ENCODE results near the gene SMIM14.
"Not testable (repeated sequence)": the region's sequence is repeated elsewhere in the genome, so short reads cannot be mapped to it uniquely, and the experiment has no call there.

SMIM14 gene

DNA sequence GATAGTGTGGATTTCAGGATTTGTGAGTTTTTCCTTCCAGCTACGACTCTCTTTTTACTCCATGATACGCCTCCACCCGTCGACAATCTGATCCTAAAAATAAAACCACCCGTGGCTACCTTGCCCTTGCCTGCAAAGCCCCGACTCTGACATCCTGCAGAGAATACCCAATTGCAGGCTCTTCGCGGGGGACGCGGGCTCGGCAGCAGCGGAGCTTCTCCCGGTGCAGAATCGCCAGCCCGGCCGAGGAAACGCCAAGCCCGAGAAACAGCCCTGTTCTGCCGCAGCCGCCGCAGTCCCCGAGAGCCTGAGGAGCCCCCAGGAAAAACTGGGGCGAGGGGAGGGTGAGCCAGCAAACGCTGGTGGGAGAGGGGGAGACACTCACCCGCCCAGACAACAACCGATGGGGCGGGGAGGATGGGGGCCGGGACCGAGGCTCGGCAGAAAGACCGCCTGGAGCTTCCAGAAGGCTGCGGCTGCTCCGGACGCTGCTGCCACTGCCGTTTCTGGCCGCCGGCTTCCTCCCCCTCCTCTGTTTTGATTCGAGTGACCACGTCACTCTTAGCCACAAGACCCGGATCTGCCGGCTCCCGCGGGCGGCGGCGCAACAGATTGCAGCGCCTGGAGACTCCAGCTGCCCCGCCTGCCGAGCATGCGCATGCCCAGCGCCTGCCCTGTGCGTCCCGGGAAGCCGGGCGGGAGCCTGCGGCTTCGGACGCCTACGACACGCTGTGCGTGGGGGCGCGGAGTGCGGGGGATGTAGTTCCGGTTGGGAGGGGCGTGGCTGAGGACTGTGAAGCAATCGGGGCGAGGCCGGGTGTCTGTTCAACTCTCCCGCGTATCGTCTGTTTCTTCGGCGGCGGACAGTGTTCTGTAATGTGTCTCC, at the start of gene SMIM14:
TSS of gene SMIM14 (minus strand) at position 512 of the 886 bp plus-strand sequence. CDS start 33,720 bp downstream, outside the sequence.
- DNase-seq (ENCODE audit: low read depth), result peak; percentile 99

DNA sequence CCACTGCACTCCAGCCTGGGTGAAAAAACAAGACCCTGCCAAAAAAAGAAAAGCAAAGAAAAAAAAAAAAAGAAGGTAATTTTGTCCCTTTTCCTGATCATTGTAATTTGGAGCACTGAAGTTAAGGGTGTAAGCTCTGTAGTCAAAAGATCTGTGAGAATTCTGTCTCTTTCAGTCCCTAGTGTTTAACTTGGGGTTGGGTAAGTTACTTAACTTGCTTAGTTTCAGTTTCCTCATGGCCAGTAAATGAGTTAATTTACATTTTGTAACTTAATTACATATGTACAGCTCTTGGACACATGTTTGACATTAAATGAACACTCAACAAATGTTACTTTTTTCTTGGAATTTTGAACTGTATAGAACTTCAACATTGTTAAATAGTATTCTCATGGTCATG, 48.3 kb upstream of the SMIM14 start:
- DNase-seq (ENCODE audit: low read depth), result no peak

DNA sequence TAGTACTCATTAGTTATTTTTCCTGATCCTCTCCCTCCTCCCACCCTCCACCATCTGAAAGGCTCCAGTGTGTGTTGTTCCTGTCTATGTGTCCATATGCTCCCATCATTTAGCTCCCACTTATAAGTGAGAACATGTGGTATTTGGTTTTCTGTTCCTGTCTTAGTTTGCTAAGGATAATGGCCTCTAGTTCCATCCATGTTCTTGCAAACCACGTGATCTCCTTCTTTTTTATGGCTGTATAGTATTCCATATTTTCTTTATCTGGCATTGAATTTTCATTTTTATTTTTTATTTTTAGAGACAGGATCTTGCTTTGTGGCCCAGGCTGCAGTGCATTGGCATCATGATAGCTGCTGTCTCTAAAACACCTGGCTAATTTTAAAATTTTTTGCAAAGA, 47.3 kb upstream of the SMIM14 start:
- no peak for DNase-seq (ENCODE audit: low read depth)

DNA sequence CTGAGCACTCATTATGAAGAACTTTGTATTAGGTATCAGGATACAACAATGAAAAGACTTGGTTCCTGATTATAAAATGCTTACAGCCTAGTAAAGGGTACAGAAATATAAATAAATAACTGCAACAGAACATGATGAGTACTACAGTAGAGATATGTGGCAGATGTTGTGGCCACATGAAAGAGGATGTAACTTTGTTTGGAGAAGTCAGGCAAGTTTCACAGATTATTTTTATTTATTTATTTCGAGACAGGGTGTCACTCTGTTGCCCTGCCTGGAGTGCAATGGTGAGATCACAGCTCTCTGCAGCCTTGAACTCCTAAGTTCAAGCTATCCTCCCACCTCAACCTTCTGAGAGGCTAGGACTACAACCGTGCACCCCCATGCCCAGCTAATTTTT, 43.5 kb upstream of the SMIM14 start:
- DNase-seq (ENCODE audit: low read depth), result no peak

DNA sequence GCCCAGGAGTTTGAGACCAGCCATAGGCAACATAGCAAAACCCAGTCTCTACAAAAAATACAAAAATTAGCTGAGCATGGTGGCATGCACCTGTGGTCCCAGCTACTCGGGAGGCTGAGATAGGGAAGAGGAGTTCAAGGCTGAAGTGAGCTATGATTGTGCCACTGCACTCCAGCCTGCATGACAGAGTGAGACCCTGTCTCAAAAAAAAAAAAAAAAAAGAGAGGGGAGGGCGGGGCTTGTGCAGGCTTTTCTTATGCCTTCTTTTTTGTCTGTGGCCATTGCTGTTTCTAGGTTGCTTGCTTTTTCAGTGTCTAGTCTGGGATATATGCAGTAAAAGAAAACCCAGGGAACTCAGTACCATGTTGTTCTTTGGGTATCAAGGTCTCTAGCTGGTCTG, 42.3 kb upstream of the SMIM14 start:
- not testable (repeated sequence) for DNase-seq (ENCODE audit: low read depth)

DNA sequence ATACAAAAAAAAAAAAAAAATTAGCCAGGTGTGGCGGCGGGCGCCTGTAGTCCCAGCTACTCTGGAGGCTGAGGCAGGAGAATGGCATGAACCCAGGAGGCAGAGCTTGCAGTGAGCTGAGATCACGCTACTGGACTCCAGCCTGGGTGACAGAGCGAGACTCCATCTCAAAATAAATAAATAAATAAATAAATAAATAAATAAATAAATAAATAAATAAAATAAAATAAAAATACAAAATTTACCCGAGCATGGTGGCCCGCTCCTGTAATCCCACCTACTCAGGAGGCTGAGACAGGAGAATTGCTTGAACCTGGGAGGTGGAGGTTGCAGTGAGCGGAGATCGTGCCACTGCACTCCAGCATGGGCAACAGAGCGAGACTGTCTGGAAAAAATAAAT, 37.0 kb upstream of the SMIM14 start:
- not testable (repeated sequence) for DNase-seq (ENCODE audit: low read depth)

DNA sequence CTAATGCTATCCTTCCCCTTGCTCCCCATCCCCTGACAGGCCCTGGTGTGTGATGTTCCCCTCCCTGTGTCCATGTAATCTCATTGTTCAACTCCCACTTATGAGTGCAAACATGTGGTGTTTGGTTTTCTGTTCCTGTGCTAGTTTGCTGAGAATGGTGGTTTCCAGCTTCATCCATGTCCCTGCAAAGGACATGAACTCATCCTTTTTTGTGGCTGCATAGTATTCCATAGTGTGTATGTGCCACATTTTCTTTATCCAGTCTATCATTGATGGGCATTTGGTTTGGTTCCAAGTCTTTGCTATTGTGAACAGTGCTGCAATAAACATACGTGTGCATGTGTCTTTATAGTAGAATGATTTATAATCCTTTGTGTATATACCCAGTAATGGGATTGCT, 31.6 kb upstream of the SMIM14 start:
- not testable (repeated sequence) for DNase-seq (ENCODE audit: low read depth)

DNA sequence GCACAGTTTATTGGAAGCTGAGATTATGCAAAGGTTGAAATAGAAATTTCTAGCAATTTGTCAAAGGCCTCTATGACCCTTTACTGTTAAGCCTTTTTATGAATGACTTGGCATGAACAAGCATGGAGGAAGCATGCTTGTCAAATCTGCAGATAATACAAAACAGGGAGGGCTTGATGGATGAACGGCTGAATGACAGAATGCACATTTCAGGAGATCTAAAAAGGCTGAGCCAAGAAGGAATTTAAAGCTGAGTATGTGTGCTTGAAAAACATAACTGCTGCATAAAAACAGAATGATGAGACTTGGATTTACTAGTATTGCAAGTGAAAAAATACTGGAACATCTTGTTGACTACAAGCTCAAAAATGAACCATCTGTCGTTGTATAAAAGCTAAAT, 30.2 kb upstream of the SMIM14 start:
- DNase-seq (ENCODE audit: low read depth), result no peak

DNA sequence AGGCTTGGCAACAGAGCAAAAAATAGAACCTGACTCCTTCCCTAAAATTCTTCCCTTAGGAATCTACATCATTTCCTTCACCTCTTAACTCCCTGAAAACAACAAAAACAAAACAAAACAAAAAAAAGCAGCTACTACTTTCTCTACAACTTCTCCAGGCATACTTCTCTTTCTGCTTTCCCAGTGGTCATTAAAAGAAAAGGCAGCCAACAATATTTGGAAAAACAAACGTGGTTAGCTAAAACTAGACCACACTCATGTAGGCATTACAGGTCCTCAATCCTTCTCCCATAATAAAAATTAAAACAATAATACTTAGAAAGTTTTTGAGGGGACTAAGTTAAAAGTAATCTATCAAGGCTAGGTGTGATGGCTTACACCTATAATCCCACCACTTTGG, 29.0 kb upstream of the SMIM14 start:
- no peak for DNase-seq (ENCODE audit: low read depth)

DNA sequence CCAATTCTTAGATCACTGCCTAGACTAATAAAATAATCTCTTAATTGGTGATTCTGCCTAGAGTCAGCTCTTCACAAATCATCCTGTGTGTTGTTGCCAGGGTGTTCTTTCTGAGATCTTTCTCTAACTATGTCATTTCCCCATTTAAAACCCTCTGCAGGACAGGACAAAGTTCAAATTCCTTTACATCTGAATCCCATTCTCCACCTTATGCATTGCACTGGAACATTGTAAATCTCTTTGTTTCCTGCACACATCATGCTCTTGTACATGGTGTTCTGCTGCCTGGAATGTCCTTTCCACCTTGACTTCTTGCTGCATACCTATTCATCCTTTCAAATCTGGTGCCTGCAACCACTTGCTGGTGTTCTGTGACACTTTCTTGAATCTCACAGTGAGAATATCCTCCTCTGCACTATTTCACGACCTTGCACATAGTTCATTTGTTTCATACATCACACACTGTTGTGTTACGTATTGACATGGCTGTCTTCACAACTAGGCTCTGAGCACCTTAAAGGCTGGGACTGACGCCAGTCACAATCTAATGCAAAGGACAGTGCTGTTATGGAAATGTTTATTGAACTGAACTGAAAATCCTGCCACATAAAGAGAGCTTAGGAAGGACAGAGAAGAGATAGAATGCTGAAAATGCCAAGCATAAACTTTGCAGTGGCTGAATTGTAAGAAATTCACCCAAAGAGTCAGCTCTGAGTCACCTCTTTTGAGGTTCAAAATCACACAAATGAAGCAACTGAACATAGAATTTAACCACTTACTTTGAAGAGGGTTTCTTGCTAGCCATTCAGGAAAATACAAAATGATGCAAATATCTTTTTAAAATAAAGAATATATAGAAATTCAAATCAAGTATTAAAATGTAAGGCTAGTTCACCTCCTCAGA, 26.4 kb upstream of the SMIM14 start:
- DNase-seq (ENCODE audit: low read depth), result peak; percentile 24

DNA sequence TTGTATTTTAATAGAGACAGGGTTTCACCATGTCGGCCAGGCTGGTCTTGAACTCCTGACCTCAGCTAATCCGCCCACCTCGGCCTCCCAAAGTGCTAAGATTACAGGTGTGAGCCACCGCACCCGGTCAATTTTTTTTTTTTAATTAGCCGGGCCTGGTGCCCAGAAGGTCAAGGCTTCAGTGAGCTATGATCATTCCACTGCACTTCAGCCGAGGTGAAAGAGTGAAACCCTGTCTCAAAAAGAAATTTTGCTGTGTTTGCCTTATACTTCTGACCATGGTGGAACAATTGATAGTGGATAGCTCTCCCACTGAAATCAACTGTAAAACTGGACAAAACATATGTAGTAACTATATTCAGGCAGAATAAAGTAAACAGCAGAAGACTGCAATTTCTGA, 24.0 kb upstream of the SMIM14 start:
- DNase-seq (ENCODE audit: low read depth), result no peak

DNA sequence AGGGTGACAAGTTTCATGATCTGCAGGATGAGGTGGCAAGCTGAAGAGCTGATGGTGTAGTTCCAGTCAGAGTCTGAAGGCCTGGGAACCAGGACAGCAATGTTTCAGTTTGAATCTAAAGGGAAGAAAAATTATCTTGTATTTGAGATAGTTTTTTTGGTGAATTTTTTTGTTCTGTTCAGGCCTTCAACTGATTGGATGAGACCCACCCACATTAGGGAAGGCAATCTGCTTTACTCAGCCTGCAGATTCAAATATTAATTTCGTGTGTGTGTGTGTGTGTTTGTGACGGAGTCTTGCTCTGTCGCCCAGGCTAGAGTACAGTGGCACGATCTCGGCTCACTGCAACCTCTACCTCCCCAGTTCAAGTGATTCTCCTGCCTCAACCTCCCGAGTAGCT, 22.1 kb upstream of the SMIM14 start:
- no peak for DNase-seq (ENCODE audit: low read depth)

DNA sequence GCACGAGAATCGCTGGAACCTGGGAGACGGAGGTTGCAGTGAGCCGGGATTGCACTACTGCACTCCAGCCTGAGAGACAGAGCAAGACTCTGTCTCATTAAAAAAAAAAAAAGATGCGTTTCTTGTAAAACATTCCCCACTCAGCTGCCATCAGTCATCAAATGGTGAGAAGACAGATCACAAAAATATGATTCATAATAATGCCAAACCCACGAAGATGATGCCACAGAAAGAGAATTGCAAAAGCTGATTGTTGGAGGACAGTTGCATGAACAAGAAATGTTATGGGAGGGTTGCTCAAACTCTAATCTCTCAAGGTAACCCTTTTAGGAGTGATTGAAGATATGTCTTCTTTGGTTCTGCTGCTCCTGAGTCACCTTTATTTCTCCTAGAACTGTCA, 21.4 kb upstream of the SMIM14 start:
- DNase-seq (ENCODE audit: low read depth), result peak; percentile 22

DNA sequence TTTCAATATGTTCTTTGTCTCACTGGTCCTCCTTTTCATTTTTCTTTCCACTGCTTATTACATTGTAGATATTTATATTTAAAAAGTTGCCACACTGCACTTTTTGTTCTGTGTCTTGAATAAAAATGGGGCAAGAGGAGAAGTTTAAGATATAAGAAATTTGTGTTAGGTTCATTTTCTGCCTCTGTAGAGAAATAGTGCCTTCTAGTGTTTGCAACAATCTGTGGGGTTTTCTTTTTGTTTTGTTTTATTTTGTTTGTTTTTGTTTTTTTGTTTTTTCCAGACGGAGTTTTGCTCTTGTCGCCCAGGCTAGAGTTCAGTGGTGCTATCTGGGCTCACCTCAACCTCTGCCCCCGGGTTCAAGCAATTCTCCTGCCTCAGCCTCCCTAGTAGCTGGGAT, 20.1 kb upstream of the SMIM14 start:
- no peak for DNase-seq (ENCODE audit: low read depth)

DNA sequence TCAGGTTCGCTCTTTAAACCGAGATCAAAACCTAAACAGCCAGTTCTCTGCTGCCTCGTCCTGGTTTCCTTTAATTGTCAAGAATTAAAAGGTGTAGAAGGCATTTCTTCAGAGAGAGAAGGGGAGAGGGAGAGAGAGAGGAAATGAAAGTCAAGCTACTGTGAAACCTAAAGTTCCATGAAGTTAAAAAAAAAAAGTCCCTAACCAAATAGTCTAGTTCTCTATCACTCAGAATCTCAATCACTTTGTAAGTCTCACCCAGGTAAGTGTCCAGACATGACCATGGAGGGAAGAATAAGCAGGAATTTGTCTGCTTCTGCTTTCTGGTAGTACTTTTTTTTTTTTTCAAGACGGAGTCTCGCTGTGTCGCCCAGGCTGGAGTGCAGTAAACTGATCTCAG, 18.8 kb upstream of the SMIM14 start:
- DNase-seq (ENCODE audit: low read depth), result no peak

DNA sequence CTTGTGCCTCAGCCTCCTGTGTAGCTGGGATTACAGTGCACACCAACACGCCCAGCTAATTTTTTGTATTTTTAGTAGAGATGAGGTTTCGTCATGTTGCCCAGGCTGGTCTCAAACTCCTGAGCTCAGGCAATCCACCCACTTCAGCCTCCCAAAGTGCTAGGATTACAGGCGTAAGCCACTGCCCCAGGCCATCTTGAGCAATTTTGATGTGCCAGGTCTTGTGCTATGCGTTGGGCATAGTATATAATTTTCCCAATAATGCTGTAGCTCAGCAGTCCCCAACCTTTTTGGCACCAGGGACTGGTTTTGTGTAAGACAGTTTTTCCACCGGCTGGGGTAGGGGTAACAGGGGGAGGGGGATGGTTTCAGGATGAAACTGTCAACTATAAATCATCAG, 18.0 kb upstream of the SMIM14 start:
- not testable (repeated sequence) for DNase-seq (ENCODE audit: low read depth)

DNA sequence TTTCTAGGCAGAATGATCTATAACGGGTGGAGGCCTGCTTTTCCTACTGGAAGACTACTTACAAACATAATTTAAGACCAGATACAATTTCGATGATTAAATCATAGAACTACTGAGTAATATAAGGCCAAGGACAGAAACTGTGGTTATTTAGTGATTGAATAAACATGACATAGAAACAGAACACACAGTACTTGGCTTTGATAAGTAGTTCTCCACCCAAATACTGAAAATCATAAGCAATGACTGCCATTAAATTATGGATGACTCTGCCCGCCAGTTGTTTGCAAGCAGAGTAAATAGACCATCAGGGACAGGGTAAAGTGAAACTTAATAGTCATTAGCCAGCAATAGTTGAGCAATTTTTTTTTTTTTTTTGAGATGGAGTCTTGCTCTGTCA, 17.2 kb upstream of the SMIM14 start:
- DNase-seq (ENCODE audit: low read depth), result peak; percentile 95

DNA sequence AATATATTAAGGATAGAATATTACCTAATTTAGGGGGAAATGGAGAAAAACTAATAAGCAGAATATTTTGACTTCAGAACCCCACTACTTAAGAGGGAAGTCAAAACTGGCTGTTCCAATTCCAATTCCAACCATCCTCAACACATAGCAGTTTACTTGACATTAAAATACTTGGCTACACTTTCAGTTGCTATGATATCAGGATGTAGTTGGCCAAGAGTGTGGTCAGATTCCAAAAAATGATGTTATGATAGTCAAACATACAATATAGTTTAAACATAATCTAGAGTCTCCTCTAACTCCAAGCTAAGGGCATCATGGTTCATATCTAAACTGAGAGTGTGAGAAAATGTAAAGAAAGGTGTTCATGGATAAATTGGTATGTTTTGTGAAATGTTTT, 16.5 kb upstream of the SMIM14 start:
- peak; percentile 59 for DNase-seq (ENCODE audit: low read depth)

DNA sequence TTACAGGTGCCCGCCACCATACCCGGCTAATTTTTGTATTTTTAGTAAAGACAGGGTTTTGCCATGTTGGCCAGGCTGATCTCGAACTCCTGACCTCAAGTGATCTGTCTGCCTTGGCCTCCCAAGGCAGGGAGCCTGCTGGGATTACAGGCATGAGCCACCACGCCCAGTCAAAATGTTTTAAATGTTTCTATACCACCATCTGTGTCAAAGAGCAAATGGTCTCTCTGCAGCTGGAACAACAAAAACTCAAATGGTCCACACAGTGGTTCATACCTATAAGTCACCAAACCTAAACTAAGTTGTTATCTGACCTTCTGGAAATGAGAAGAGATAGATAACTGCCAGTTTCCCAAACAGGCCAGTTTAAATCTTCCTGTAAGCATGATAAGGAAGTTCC, 12.9 kb upstream of the SMIM14 start:
- not testable (repeated sequence) for DNase-seq (ENCODE audit: low read depth)

DNA sequence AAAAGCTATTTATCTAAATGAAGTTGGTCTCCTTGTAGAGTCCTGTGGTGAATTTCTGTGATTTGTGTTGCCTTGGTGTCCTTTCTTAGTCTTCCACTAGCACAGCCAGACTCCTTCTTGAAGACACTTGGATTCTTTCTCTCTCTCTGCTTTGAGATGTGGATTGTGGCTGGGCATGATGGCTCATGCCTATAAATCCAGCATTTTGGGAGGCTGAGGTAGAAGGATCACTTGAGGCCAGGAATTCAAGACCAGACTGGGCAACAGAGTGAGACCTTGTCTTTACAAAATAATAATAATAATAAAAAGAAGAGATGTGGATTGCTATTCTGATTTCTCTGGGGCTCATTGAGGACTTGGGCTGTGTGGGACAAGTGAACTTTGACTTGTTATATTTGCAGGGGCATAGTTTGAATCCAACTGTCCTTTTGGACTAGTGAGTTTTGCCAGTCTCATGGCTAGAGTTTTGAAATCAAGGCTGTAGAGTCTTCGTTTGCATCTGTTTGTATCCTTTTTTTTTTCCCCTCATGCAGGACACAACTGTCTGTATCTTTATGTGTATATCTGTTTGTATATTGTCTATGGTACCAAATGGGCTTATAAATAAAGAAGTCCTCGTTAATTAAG, 11.1 kb upstream of the SMIM14 start:
- no peak for DNase-seq (ENCODE audit: low read depth)

DNA sequence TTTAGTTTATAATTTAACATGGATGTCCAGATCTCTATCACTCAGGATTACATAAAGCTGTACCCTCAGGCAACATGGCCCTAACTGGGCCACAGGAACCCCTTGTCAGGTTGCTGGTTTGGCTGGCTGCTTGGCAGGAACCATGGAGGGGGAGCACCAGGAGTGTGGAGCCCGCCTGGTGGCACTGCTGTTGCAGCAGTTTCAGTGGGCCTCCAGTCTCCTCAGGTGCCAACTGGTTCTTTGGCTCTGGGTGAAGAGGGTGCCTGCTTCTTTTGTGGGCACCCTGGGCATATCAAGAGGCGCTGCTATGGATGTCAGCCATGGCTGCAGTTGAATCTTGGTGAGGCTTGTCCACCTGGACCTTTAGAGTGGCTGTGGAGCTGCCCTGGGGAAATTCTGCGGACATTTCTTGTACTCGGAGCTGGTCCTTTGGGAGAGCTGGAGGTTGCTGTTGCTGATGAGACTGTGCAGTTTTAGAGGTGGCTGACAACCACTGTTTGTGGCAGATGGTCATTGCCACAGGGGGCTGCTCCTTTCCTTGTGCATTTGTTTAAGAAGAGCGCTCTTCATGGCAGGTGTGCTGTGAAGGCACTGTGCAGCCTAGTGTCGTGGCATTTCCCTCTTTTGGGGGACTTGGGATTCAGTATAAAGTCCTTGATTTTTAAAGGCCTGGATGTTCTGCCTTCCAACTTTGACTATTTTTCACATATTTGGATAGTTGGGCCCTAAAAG, 10.3 kb upstream of the SMIM14 start:
- DNase-seq (ENCODE audit: low read depth), result no peak

DNA sequence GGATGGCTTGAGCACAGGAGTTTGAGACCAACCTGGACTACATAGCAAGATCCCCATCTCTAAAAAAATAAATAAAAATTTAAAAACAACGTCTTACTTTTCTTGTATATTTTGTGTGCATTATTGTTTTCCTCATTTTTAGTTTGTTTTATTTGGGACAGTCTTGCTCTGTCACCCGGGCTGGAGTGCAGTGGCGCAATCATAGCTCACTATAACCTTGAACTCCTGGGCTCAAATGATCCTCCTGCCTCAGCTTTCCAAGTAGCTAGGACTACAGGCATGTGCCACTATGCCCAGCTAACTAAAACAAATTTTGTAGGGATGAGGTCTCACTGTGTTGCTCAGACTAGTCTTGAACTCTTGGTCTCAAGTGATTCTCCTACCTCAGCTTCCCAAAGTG, 9.5 kb upstream of the SMIM14 start:
- no peak for DNase-seq (ENCODE audit: low read depth)

Data from fibroblast of gingiva (primary cell).